Subcutaneous adipose tissue (tissue), 4 donors: Measurements from ENCODE around the gene CRY1. TPM values are rescaled to one million over a fixed set of nuclear protein-coding genes. Genes with fewer than 3 reads are reported as not detected.

Source experiments
- total RNA-seq, 4 donors: library from RNA; depleted of rRNA; stranded (reverse); fragments of >200 nt; gene quantifications; one replicate each; pipeline ENCODE4 v1.1.0, GENCODE V29; 2016
- TF ChIP-seq, protein P1 (sequence below): fragments of 450-650 bp; IDR thresholded peaks from one replicate; pipeline ENCODE4 v1.5.1; 2016; ENCODE audit warnings: low read depth, mild to moderate bottlenecking, control low read depth, antibody characterized with exemption, moderate library complexity

Gene CRY1
- total RNA-seq, 4 donors from 2014 or later, result 13.0 to 40.9 (median 16.8) TPM

GRCh38 chr12:107119091-107119490, 25.7 kb upstream of the CRY1 start:
- TF ChIP-seq, protein P1, sequence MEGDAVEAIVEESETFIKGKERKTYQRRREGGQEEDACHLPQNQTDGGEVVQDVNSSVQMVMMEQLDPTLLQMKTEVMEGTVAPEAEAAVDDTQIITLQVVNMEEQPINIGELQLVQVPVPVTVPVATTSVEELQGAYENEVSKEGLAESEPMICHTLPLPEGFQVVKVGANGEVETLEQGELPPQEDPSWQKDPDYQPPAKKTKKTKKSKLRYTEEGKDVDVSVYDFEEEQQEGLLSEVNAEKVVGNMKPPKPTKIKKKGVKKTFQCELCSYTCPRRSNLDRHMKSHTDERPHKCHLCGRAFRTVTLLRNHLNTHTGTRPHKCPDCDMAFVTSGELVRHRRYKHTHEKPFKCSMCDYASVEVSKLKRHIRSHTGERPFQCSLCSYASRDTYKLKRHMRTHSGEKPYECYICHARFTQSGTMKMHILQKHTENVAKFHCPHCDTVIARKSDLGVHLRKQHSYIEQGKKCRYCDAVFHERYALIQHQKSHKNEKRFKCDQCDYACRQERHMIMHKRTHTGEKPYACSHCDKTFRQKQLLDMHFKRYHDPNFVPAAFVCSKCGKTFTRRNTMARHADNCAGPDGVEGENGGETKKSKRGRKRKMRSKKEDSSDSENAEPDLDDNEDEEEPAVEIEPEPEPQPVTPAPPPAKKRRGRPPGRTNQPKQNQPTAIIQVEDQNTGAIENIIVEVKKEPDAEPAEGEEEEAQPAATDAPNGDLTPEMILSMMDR, result no peak

GRCh38 chr12:107118624-107119023, 25.3 kb upstream of the CRY1 start:
- TF ChIP-seq, protein P1, result no peak

DNA sequence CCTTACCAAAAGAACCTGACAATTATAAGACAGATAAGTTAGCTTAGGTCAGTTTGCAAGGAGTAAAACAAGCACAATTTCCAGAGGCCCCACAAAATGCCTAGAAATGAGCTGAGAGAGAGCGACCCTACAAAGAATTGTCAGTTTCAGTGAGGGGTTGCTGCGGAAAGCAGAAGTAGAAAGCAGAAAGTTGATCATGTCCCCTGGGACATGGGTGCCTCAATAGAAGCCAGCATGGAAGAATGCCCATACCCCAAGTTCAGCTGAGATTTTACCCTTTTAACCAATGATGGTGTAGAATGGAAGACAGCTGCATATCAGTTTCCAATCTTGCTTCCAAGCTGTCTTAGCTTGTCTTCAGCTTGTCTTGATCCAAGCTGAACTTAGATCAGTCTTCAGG, 21.8 kb upstream of the CRY1 start:
- TF ChIP-seq, protein P1, result no peak

DNA sequence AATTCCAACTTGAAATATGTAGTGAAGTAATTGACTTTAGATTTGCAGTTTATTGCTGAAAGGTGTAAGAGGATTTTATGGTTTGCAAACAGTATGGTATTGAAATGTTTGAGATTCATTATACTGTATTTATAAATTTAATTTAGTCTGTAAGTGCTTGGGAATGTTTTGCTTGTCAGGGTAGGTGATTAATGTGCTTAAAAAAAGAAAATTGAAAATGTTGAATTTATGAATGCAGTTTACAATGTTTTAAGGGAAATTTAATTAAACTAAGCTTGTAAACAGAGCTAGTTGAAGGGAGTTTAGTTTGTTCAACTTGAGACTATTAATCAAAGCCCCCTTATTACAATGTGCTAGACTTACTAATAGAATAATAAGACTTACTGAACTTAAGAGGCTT, 18.0 kb upstream of the CRY1 start:
- TF ChIP-seq, protein P1, result no peak

- TF ChIP-seq, protein P1, result no peak
These were observed 16.7 kb upstream of the CRY1 start for GRCh38 chr12:107109726-107110719.

GRCh38 chr12:107108995-107109508, 15.7 kb upstream of the CRY1 start:
- TF ChIP-seq, protein P1, result no peak

GRCh38 chr12:107107381-107107780, 14.0 kb upstream of the CRY1 start:
- TF ChIP-seq, protein P1, result no peak
